Measurements from ENCODE around the gene HOTAIR.

- TF ChIP-seq, protein P1, sequence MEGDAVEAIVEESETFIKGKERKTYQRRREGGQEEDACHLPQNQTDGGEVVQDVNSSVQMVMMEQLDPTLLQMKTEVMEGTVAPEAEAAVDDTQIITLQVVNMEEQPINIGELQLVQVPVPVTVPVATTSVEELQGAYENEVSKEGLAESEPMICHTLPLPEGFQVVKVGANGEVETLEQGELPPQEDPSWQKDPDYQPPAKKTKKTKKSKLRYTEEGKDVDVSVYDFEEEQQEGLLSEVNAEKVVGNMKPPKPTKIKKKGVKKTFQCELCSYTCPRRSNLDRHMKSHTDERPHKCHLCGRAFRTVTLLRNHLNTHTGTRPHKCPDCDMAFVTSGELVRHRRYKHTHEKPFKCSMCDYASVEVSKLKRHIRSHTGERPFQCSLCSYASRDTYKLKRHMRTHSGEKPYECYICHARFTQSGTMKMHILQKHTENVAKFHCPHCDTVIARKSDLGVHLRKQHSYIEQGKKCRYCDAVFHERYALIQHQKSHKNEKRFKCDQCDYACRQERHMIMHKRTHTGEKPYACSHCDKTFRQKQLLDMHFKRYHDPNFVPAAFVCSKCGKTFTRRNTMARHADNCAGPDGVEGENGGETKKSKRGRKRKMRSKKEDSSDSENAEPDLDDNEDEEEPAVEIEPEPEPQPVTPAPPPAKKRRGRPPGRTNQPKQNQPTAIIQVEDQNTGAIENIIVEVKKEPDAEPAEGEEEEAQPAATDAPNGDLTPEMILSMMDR (IDR thresholded peaks at IDR 0.05): no peak
- TF ChIP-seq EP300 (IDR thresholded peaks at IDR 0.05) (no peak), POLR2A (IDR thresholded peaks at IDR 0.05) (no peak)
Measured at GRCh38 chr12:53937596-53938325, 37.0 kb downstream of the HOTAIR start.
